ENCODE data around the gene ST6GALNAC4.

Gene ST6GALNAC4

GRCh38 chr9:127862075-127863011 is 54.5 kb downstream of the ST6GALNAC4 start:
- H3K4me3 ChIP-seq (ENCODE audit: low read depth, low read length) = no peak overlapping the region
- DNase-seq (ENCODE audit: low read depth, low spot score) = no peak
- in situ Hi-C loops (cut with HindIII; ENCODE audit: low sequenced_read_pairs) = no loop called here
- TF ChIP-seq CTCF (IDR thresholded peaks at IDR 0.05; ENCODE audit: low read depth, low read length) = no peak

- no peak for TF ChIP-seq CTCF (IDR thresholded peaks at IDR 0.05; ENCODE audit: low read depth, low read length)
- H3K4me3 ChIP-seq (ENCODE audit: low read depth, low read length) = no peak overlapping the region
- in situ Hi-C loops (cut with HindIII; ENCODE audit: low sequenced_read_pairs) = no loop called here
- no peak for DNase-seq (ENCODE audit: low read depth, low spot score)
Measured at GRCh38 chr9:127860779-127861178, 56.1 kb downstream of the ST6GALNAC4 start.

- DNase-seq (ENCODE audit: low read depth, low spot score) = no peak
- TF ChIP-seq CTCF (IDR thresholded peaks at IDR 0.05; ENCODE audit: low read depth, low read length) = no peak
- in situ Hi-C loops (cut with HindIII; ENCODE audit: low sequenced_read_pairs) = no loop called here
Measured at GRCh38 chr9:127860260-127860659, 56.6 kb downstream of the ST6GALNAC4 start.

DNA sequence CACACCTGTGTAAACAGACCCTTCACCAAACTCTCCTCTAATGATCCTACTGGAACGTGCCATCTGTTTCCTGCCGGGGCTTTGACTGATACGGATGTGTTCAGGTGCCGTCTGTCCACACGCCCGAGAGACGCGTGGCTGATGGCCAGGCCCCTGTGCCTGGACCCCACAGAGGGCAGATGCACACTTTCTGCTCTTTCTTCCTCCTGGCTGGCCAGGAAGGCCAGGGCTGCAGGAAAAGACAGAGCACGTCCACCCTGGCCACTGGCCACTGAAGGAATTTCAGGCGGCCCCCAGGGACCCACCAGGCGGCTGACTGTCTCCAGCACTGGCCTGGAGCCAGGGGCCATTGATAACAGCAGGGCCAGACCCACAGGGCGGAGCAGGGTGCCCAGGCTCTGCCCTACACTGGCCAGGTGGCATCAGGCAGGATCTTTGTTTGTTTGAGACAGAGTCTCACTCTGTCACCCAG is 58.8 kb downstream of the ST6GALNAC4 start:
- no peak overlapping the region for H3K4me3 ChIP-seq (ENCODE audit: low read depth, low read length)
- no peak for DNase-seq (ENCODE audit: low read depth, low spot score)
- in situ Hi-C loops (cut with HindIII; ENCODE audit: low sequenced_read_pairs) = no loop called here
- no peak for TF ChIP-seq CTCF (IDR thresholded peaks at IDR 0.05; ENCODE audit: low read depth, low read length)

More at GRCh38 chr9:127860260-127860659, 56.6 kb downstream of the ST6GALNAC4 start:
- no peak overlapping the region for H3K4me3 ChIP-seq (ENCODE audit: low read depth, low read length)

Measured in astrocyte of the spinal cord (primary cell).